Panc1 (cell line): ENCODE measurements around the gene CTCFL. TPM values are rescaled to one million over a fixed set of nuclear protein-coding genes. Genes with fewer than 3 reads are reported as not detected.

Experiments used
- ATAC-seq: fragments of 200-7000 bp; cut with Tn5 transposase; 2 replicates; pipeline ENCODE4 v1.9.1; 2020; ENCODE audit warnings: mild to moderate bottlenecking, moderate library complexity
- BruUV-seq: library from RNA; stranded (reverse); fragments of 400-500 nt; replicated peaks from 2 replicates; lab custom pipeline; 2021; lab: Mats Ljungman, UMichigan
- CTCF ChIA-PET: fragments of 300-600 bp; sonication (Branson Sonifier 250); formaldehyde crosslinking; loops from one replicate; lab custom pipeline; 2022; ENCODE audit warnings: antibody characterized with exemption; lab: Charles Lee
- POLR2A ChIA-PET: fragments of 300-600 bp; sonication (Branson Sonifier 250); formaldehyde crosslinking; loops from one replicate; lab custom pipeline; 2022; ENCODE audit warnings: antibody characterized with exemption; lab: Charles Lee
- DNase-seq: peaks from one replicate; pipeline ENCODE4 v3.0.0-alpha.2; 2010; ENCODE audit warnings: low read depth, low spot score
- H3K27ac ChIP-seq: 2 replicates; pipeline ENCODE4 v1.5.1; 2011; ENCODE audit warnings: mild to moderate bottlenecking, low read length, inconsistent platforms
- H3K27me3 ChIP-seq: fragments of 200-500 bp; sonication (Bioruptor generic); 2 replicates; pipeline ENCODE4 v1.6.0; 2014; ENCODE audit warnings: low read length, inconsistent platforms; ENCODE audit not compliant: control insufficient read depth, insufficient read depth
- H3K36me3 ChIP-seq: fragments of 200-500 bp; sonication (Bioruptor generic); 2 replicates; pipeline ENCODE4 v1.5.1; 2014; ENCODE audit warnings: inconsistent platforms, mild to moderate bottlenecking, low read length, moderate library complexity; ENCODE audit not compliant: control insufficient read depth, insufficient read depth
- H3K4me1 ChIP-seq: 2 replicates; pipeline ENCODE4 v1.5.1; 2011; ENCODE audit warnings: inconsistent platforms, mild to moderate bottlenecking, low read length, moderate library complexity; ENCODE audit not compliant: control insufficient read depth, insufficient read depth
- H3K4me3 ChIP-seq, 2 experiments: 2 replicates each; pipeline ENCODE4 v1.5.1; 2011 to 2012; ENCODE audit warnings: low read depth in 2 of 2, low read length in 2 of 2, mild to moderate bottlenecking in 2 of 2, inconsistent platforms in 1 of 2, moderate library complexity in 1 of 2
- H3K9me3 ChIP-seq: fragments of 200-500 bp; sonication (Bioruptor generic); 2 replicates; pipeline ENCODE4 v1.5.1; 2014; ENCODE audit warnings: low read depth, mild to moderate bottlenecking, inconsistent platforms, low read length, moderate library complexity; ENCODE audit not compliant: control insufficient read depth, insufficient read depth
- POLR2AphosphoS5 ChIP-seq: IDR thresholded peaks from 2 replicates; pipeline ENCODE4 v1.6.1; 2012; ENCODE audit warnings: mild to moderate bottlenecking, low read depth, low read length, moderate library complexity
- SIN3A ChIP-seq: IDR thresholded peaks from 2 replicates; pipeline ENCODE4 v1.6.1; 2012; ENCODE audit warnings: low read depth, mild to moderate bottlenecking, low read length, moderate library complexity, borderline replicate concordance; ENCODE audit not compliant: insufficient read depth
- TCF7L2 ChIP-seq: IDR thresholded peaks from 2 replicates; pipeline ENCODE4 v1.6.1; 2011; ENCODE audit warnings: mild to moderate bottlenecking, low read depth, low read length, inconsistent platforms
- in situ Hi-C: cut with HindIII; loops from 2 replicates; pipeline ENCODE4 v1.10.0; 2016; ENCODE audit warnings: low sequenced_read_pairs, low pct_unique_long_range_greater_than_20kb
- intact Hi-C: fragments of 100-400 bp; cut with micrococcal nuclease; formaldehyde crosslinking; loops from one replicate; pipeline ENCODE4 v1.10.0; 2022; ENCODE audit not compliant: unreplicated experiment
- total RNA-seq: library from RNA; stranded (reverse); gene quantifications from one replicate; pipeline ENCODE4 v1.2.1, GENCODE V29; 2021; ENCODE audit not compliant: unreplicated experiment
- TF ChIP-seq, protein P1 (sequence below): fragments of 450-650 bp; IDR thresholded peaks from 2 replicates; pipeline ENCODE4 v1.5.1; 2017; ENCODE audit warnings: mild to moderate bottlenecking
- TF ChIP-seq, protein P2 (sequence below), 2 experiments: IDR thresholded peaks; 2 replicates each; pipeline ENCODE4 v1.6.1; 2011 to 2012; ENCODE audit warnings: low read depth in 2 of 2, control low read depth in 1 of 2, low read length in 1 of 2, mild to moderate bottlenecking in 1 of 2, moderate library complexity in 1 of 2; ENCODE audit not compliant: insufficient read depth in 1 of 2

Gene CTCFL
- total RNA-seq, 1 experiment from 2014 or later = 0.05 TPM

DNA sequence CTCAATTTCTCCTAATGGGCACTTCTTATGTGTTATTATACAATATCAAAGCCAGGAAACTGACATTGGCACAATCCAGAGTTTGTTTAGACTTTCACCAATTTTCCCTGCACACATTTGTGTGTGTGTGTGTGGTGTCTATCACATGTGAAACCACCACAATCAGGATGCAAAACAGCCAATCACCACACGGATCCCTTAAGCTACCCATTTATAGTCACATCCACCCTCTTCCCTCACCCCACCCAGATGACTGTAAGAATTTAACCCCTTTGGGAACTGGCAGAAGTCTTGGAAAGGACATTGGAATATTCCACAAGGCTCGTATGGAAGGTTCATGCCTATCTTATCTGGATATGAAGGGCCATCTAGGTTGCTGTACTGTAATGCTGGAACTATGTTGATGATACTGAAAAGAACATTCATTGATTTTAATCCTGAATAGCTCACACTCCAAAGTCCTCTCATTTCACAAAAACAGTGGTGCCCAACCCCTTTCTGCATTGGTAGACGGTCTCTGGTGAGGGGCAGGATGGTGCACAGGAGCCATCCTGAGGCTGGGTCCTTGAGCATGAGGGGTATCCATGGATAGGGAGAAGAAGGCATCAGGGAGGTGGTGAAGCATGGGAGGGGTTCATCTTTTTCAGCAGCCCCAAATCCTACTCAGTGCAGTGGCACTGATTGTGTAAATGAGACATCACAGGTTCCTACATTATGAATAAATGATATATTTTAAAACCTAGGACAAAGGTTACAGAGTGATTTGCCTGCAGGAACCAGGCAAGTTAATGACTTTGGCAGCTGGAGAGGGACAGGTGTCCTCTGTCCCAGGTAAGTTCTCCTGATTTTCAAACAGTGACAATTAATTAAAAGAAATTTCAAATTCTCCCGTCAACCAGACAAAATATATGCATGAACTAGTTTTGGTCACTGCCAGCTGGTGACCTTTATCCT, 12.1 kb upstream of the CTCFL start:
- Histone ChIP-seq H3K4me1 (no peaks in the 10 kb centered on the region), H3K36me3 (no peaks in the 10 kb centered on the region), H3K27me3 (peaks cover 3% of the 10 kb centered on the region), H3K9me3 (no peaks in the 10 kb centered on the region), H3K4me3 (no peak overlapping the region), H3K27ac (no peak overlapping the region)
- in situ Hi-C loops = no loop called here
- ChIA-PET CTCF (no interaction called here), POLR2A (no interaction called here)
- no peak for DNase-seq
- intact Hi-C loops = no loop called here
- no TSS peak for BruUV-seq
- TF ChIP-seq, protein P1, sequence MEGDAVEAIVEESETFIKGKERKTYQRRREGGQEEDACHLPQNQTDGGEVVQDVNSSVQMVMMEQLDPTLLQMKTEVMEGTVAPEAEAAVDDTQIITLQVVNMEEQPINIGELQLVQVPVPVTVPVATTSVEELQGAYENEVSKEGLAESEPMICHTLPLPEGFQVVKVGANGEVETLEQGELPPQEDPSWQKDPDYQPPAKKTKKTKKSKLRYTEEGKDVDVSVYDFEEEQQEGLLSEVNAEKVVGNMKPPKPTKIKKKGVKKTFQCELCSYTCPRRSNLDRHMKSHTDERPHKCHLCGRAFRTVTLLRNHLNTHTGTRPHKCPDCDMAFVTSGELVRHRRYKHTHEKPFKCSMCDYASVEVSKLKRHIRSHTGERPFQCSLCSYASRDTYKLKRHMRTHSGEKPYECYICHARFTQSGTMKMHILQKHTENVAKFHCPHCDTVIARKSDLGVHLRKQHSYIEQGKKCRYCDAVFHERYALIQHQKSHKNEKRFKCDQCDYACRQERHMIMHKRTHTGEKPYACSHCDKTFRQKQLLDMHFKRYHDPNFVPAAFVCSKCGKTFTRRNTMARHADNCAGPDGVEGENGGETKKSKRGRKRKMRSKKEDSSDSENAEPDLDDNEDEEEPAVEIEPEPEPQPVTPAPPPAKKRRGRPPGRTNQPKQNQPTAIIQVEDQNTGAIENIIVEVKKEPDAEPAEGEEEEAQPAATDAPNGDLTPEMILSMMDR = no peak
- no peak for TF ChIP-seq POLR2AphosphoS5
- no peak for TF ChIP-seq SIN3A
- TF ChIP-seq TCF7L2 = no peak
- TF ChIP-seq, protein P2, sequence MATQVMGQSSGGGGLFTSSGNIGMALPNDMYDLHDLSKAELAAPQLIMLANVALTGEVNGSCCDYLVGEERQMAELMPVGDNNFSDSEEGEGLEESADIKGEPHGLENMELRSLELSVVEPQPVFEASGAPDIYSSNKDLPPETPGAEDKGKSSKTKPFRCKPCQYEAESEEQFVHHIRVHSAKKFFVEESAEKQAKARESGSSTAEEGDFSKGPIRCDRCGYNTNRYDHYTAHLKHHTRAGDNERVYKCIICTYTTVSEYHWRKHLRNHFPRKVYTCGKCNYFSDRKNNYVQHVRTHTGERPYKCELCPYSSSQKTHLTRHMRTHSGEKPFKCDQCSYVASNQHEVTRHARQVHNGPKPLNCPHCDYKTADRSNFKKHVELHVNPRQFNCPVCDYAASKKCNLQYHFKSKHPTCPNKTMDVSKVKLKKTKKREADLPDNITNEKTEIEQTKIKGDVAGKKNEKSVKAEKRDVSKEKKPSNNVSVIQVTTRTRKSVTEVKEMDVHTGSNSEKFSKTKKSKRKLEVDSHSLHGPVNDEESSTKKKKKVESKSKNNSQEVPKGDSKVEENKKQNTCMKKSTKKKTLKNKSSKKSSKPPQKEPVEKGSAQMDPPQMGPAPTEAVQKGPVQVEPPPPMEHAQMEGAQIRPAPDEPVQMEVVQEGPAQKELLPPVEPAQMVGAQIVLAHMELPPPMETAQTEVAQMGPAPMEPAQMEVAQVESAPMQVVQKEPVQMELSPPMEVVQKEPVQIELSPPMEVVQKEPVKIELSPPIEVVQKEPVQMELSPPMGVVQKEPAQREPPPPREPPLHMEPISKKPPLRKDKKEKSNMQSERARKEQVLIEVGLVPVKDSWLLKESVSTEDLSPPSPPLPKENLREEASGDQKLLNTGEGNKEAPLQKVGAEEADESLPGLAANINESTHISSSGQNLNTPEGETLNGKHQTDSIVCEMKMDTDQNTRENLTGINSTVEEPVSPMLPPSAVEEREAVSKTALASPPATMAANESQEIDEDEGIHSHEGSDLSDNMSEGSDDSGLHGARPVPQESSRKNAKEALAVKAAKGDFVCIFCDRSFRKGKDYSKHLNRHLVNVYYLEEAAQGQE (IDR thresholded peaks at IDR 0.05; ENCODE audit: insufficient read depth in 1 of 2, low read depth in 2 of 2, low read length in 1 of 2) = no peak
- no peak for ATAC-seq

DNA sequence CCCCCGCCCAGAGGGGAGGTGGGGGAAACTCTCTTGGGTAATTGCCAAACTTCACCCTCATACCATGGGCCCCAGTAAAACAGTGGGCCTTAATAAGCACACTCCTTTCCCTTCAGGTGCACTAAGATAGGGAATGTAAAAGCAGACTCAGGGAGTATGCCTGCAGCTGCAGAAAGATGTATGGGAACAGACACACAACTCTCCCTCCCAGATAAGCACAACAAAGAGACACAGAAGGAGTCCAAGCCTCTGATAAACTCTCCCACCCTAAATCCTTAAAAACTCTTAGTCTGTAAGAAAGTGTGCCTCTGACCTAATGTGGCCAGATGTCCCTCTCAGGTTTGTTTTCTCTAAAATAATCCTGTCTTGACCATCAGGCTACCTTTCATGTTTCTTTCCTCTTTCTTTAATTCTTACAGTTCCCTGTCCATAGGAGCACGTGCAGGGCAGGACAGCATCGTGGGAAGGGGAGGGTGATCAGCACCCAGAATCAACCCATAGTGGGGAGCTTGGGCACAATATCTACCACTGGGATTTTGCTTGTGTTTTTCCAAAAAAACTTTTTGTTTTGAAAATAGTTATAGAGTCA, 11.3 kb upstream of the CTCFL start:
- TF ChIP-seq, protein P2 (IDR thresholded peaks at IDR 0.05; ENCODE audit: insufficient read depth in 1 of 2, low read depth in 2 of 2, low read length in 1 of 2) = no peak
- TF ChIP-seq SIN3A (no peak), POLR2AphosphoS5 (no peak), TCF7L2 (no peak)
- TF ChIP-seq, protein P1 = no peak
- CTCF ChIA-PET = no interaction called here
- intact Hi-C loops (no loop called here), in situ Hi-C loops (no loop called here)
- ATAC-seq (no peak), DNase-seq (no peak)
- H3K4me3 ChIP-seq = no peak overlapping the region
- no peaks in the 10 kb centered on the region for H3K4me1 ChIP-seq
- no peaks in the 10 kb centered on the region for H3K36me3 ChIP-seq
- H3K27me3 ChIP-seq = peaks cover 3% of the 10 kb centered on the region
- POLR2A ChIA-PET = no interaction called here
- H3K9me3 ChIP-seq = no peaks in the 10 kb centered on the region
- no peak overlapping the region for H3K27ac ChIP-seq
- BruUV-seq = no TSS peak
